HG03460 (cell line): ENCODE results near the gene POLD4.

ENCODE experiments used
- ATAC-seq: cut with Tn5 transposase; IDR thresholded peaks from one replicate; pipeline ENCODE4 v1.9.1; 2021; ENCODE audit not compliant: unreplicated experiment

POLD4 gene

GRCh38 chr11:67389477-67389876 is 36.1 kb upstream of the POLD4 start:
- ATAC-seq = no peak

DNA sequence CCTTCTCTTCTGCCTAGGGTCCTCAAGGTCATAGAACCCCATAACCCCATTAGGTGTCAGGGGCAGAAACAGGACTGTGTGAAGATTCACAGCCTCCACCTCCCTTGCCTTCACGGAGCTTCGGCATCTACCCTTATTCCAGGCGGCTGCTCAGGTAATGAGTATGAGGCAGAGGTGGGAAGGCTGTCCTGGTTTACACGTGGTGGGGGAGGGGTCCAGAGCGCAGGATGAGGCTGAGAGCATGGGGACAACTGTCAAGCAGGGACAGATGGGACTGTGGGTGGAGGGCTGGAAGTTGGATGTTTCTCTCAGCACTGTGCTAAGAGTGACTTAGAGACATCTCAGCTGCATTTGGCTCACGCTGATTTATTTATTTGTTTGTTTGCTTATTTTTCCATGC is 34.2 kb upstream of the POLD4 start:
- no peak for ATAC-seq

DNA sequence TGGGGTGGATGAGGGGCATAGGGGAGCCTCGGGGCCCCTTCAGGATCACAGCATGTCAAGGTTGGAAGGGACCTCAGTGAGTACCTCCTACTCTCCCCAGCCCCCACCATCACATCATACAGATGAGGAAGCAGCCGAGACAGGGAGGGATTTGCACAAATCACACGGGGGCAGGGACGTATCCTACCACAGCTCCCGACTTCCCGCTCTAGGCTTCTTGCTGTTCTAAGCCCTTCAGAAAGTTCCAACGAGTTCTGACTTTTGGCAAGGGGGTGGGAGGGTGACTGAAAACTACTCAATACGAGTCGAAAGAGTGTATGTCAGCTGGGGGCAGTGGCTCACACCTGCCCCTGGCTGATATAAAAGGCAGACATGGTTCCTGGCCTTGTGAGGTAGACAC is 33.7 kb upstream of the POLD4 start:
- no peak for ATAC-seq

DNA sequence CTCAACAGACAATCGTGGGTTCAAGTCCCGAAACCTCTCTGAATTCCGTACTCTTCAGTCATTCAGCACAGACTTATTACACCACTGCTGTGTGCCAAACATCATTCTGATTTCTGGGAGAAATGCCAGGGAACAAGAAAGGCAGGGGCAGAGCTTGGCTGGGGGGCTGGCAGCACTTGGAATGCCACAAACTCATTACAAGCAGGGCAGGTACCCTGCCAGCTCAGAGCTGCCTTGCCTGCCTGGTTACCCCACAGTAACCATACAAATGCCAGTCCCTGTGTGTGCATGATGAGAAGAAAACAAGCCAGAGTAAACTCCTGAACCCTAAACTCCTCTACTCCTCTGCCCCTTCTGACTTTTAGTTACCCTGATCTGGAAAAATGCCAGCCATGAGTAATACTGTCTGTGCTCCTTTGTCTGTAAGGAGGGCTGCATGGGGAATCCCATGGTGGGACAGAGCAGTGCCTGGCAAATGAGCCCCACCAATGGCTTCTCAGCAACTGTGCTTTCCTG is 31.6 kb upstream of the POLD4 start:
- ATAC-seq = no peak

DNA sequence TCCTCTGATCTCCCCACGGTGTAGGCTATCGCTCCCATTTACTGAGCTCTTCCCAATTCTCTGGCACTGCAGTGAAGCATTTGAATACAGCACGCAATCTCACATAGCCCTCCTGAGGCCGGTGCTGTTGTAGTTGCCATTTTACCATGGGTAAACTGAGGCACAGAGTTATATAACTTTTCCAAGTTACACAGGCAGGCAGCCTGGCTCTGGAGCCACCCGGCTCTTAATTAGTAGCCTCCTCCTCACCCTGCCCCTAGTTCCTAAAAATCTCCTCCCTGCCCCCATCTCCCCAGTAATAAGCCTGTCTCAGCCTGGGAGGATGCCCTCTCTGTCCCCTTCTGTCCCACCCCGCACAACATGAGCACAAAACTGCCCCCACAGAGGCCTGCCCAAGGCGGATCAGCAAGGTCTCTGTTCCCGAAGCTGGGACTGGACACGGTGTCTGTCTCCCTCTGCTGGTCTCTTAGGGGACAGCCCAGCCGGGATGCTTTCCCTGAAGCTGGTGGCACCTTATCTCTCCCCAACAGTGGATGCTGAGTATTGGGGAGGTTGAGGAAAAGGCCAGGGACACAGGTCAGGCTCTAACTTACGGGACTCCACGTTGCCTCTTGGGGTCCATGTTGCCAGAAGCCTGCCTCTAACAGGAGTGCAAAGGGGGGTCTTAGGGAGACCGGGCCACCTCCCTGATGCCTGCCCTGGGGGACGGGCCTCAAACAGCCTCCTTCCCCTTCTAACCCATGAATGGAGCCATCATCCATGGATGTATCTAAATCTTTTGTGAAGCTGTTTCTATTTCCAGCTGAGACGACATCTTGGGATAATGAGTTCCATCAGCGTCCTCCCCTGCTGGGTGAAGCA is 29.2 kb upstream of the POLD4 start:
- ATAC-seq = peak; percentile 54

DNA sequence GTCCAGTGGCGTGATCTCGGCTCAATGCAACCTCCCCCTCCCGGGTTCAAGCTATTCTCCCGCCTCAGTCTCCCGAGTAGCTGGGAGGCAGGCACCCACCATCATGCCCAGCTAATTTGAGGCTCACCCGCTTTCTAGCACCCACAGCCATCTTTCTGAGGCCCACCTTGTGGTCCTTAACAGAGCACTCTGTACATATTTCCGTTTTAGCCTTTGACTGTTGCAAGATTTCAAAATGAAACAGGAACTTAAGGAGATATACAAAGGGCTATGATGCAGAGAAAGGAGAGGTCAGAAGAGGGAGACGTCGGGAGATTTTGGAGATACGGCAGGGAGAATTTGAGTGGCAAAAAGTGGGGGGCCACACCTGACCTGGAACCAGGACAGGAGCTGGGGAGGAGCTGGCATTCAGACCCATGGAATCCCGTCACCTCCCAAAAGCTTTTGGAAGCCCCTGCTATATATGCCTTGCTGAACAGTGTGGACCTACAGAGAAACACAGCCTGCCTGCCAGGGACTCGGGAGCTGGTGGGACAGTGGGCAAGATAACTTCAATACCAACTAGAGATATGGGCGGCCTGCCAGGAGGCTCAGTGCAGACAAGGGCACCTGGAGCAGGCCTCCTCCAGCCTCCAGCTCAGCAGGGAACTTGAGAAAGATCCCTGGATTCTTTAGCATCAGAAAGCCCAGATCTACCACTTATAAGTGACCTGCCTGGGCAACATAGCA is 28.1 kb upstream of the POLD4 start:
- no peak for ATAC-seq

DNA sequence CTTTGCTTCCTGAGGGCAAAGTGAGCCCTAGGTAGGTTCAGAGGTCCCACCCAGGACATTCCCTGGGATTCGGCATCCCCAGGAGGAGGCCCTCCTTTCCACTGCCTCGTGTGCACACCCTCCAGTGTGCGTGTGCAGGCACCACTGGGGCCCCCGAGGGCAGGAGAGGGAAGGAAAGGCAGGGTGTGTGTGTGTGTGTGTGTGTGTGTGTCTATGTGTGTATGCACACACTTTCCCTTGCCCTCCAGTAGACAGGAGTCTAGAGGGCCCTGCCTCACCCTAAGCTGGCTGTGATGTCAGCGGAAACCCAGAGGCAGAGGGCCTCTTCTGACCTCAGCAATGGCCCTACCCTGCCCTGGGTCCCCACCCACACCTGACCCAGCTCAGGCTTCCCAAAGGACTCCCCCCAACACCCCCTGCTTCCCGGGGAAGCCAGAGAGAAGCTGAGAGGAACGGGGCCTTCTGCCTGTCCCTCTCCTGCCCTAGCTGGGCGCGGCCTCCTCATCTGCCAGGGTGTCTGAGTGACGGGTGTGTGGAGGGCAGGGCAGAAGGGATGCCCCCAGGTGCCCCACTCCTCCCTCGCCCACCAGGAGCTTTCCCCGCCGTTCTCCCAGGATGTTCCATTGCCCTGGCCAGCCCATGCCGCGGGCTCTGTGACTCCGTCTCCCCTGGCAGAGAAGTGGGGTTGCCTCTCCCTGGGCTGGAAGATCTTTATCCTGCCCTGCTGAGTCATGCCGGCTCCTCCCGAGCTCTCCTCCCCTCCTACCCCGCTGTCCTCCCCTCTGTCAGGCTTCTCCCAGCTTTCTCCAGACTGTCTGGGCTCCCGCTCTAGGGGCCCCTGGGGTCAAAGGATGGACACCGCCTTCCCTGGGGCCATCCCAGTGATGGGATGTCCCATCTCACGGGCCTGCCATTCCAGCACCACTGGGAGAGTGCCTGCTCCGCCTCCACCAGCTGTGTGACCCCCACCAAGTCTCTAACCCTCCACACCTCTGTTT is 26.0 kb upstream of the POLD4 start:
- ATAC-seq = no peak

GRCh38 chr11:67378544-67378943 is 25.2 kb upstream of the POLD4 start:
- no peak for ATAC-seq

DNA sequence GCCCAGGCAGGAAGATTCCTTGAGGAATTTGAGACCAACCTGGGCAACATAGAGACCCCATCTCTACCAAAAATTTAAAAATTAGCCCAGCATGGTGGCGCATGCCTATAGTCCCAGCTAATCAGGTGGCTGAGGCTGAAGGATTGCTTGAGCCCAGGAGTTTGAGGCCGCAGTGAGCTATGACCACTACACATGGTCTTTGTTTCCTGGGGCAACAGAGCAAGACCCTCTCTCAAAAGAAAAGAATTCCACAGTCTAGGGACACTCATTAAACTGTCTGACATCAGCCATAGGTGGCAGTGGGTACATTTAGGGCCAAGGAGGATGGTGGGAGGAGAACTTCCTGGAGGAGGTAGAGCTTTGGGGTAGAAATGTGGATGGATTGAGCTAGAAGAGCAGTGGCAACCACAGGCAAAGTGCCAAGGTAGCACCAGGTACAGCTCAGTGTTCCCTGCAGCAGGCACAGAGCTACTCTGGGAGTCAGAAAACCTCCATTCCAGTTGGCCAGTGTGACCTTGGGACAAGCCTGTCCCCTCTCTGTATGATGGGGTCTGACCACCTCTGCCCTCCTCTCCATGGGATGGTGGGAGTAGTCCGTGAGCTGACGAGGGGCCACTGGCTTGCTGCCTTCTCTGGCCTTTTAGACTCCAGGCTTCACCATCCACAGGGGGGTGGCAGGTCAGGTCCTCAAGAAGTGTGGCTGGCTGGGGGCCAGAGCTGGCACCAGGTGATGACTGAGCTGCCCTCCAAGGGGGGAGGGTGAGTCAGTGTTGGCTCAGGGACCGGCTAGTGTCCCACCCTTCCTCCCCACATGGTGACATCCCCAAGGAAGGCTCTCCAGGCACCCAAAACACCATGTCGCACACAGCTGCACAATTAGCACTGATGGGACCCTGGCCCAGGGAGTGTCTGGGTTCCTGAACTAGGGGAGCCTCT is 23.8 kb upstream of the POLD4 start:
- ATAC-seq = no peak

DNA sequence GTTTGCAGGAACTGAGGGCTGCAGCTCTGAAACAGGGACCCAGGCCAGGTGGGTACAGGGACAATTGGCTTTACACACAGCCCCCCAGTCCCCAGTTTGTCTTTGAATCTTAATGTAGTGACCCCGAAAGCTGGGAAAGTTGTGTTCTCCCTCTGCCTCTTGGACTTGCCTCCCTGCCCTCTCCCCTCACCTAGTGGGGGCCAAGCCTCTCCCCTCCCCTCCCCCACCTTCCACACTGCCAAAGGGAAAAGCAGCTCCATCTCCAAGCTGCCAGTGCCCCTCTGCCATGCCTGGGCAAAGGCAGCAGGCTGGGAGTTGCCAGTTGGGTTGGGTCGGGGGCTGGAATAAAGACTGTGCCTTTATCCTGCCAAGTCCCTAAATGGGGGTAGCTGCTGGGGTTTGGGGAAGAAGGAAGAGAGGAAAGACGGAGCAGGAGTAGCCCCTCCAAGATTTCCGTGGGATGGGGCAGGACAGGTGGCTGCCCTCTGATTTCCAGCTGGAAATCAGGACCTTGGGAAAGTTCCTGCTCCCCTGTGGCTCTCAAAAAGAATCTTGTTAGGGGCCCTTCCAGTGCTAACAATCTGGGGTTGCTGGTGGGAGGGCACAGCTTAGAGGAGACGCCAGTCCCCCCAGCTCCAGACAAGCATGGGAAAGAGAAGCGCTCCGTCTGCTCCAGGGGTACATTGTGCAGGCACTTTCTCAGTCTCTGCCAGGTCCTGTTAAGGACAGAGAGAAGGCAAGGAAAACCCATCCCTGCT is 22.9 kb upstream of the POLD4 start:
- no peak for ATAC-seq

DNA sequence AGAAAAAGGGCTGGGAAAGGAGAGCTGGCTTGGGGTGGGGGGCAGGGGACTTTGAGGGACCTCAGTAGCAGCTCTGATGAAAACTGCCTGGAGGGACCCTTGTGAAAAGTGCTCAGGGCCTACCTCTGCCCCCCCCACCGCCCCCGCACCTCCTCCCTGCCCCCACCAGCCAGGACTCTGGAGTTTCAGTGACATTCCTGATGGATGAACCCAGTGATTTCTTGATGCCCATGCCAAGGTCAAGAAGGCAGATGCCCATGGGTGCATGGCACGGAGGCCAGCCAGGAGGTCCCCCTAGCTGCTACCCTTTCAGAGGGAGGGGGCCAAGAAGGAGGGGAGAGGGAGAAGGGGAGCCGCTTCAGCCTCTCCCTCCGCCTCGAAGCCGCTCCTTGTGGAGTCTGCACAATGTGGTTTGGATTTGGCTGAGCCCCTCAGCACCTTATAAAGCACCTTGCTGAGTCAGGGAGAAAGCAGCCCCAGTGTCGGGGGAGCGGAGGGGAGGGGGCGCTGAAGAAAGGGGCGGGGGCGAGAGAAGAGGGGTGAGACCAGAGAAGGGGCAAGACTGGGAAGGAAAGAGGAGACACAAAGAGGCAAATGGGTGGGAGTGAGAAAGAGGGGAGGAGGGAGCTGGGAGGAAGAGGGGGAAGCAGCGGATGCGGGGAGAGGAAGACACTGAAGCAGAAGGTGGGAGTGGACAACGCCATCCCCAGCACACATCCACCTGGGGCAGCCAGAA is 22.1 kb upstream of the POLD4 start:
- no peak for ATAC-seq

GRCh38 chr11:67374571-67375281 is 21.4 kb upstream of the POLD4 start:
- ATAC-seq = no peak

DNA sequence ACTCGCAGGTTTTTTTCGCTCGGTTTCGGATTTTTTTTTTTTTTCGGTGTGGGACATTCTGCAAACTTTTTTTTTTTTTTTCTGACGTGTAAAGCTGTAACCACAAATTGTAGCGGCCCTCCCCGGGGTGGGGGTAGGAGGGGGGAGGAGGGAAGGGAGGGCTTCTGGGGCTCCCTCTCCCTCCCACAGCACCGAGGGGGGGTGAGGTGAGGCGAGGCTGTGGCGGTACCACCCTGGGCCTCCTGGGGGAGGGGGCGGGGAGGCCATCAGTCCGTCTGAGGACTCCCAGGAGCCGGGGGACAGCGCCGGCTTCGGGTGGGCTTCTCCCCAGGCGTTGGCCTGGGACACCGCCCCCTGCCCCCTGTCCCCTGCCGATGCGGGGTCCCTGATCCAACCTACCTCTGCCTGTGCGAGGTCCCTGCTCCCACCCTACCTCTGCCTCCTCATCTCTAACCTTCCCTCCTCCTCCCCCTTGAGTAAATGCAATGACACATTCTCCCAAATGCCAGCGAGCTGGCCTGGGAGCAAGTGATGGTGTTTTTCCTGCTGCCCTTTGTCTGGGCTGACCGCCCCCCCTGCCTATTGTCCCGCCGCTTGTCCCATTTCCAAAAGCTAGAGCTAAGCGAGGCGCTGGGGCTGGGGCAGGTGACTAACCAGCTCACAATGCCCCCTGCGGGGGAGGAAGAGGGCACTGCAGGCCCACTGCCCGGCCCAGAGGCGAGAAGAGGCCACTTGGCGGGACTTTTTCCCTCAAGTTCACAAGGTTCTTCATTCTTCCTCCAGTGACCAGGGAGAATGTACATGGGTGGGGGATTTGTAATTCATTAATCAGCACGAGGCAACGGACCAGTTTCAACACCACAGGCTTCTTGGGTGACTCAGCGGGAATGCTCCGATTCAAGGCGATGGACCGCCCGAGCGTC is 20.6 kb upstream of the POLD4 start:
- ATAC-seq = no peak

GRCh38 chr11:67372993-67373647 is 19.8 kb upstream of the POLD4 start, which contains the start of gene CLCF1:
Gene CLCF1 (minus strand): TSS chr11:67373598. CDS start chr11:67373539, 59 bp downstream.
- ATAC-seq = no peak

DNA sequence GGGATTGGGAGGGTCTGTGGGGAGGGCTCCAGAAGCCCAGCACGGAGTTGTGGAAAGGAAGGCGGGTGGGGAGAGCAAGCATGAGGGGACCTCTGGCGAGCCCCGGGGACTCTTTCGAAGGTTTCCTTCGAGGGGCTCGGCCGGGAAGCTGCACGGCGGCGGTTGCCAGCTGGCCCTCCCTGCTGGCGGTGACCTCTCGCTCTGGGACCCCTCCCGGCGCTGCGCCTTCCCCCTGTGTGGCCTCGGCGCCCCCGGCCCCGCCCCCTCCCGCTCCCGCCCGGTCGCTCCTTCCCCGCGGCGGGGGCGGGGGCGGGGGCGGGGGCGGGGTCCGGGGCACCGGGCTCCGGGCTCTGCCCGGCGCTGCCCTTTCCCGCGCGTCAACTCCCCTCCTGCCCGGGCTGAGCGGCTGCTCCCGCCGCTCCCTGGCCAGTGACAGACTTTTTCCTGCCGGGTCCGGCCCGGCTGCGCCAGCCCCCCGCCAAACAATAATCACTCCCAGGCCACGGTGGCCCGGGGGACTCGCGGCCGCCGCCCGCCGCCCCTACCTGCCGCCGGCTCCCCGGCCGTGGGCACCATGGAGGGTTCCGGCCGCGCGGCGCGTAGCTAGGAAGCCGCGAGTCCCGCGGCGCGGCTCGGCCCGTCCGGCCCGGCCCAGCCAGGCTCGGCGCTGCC is 19.1 kb upstream of the POLD4 start:
- ATAC-seq = no peak

DNA sequence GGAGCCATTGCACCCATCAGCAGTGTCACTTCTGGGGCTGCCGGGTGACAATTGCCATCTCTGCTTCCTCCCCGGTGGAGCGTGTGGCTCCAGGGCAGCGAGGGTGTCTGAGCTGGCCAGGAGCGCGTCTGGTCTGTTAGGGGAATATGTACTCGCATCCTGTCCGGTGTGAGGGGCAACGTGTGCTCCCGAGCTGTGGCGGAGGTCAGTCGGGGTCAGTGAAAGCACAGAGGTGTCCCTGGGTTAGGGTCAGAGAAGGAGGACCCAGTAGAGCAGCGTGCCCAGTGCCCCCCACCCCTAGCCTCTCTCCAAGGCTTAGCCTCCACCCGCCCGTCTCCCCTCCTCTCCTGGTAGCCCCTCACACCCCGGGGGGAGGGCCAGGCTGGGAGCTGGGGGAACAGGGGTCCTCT is 18.6 kb upstream of the POLD4 start:
- no peak for ATAC-seq
